GM18907 (cell line): Measurements from ENCODE around the gene ADCY1.
"Not testable (repeated sequence)": the region's sequence is repeated elsewhere in the genome, so short reads cannot be mapped to it uniquely, and the experiment has no call there.

ENCODE experiments used
- ATAC-seq: cut with Tn5 transposase; IDR thresholded peaks from one replicate; pipeline ENCODE4 v1.9.1; 2021; ENCODE audit warnings: mild to moderate bottlenecking, moderate library complexity; ENCODE audit not compliant: unreplicated experiment

The ADCY1 gene

GRCh38 chr7:45726883-45727282 is 152.7 kb downstream of the ADCY1 start:
- ATAC-seq = no peak

- not testable (repeated sequence) for ATAC-seq
These were observed 157.7 kb downstream of the ADCY1 start for GRCh38 chr7:45731692-45732443.

- ATAC-seq = not testable (repeated sequence)
These were observed 164.8 kb downstream of the ADCY1 start for GRCh38 chr7:45738920-45739319.

- ATAC-seq = not testable (repeated sequence)
These were observed 166.4 kb downstream of the ADCY1 start for GRCh38 chr7:45740573-45740972.

- ATAC-seq = not testable (repeated sequence)
These were observed 174.8 kb downstream of the ADCY1 start for GRCh38 chr7:45748976-45749375.

- ATAC-seq = not testable (repeated sequence)
These were observed 177.2 kb downstream of the ADCY1 start for GRCh38 chr7:45751352-45751751.

- ATAC-seq = not testable (repeated sequence)
These were observed 182.2 kb downstream of the ADCY1 start for GRCh38 chr7:45756333-45756732.

GRCh38 chr7:45756757-45757156 is 182.6 kb downstream of the ADCY1 start:
- not testable (repeated sequence) for ATAC-seq

GRCh38 chr7:45759464-45759863 is 185.3 kb downstream of the ADCY1 start:
- ATAC-seq = not testable (repeated sequence)

- not testable (repeated sequence) for ATAC-seq
These were observed 187.5 kb downstream of the ADCY1 start for GRCh38 chr7:45761545-45762205.

- not testable (repeated sequence) for ATAC-seq
These were observed 188.2 kb downstream of the ADCY1 start for GRCh38 chr7:45762225-45762994.

GRCh38 chr7:45768516-45769394 is 194.6 kb downstream of the ADCY1 start:
- peak; percentile 100 for ATAC-seq

- ATAC-seq = not testable (repeated sequence)
These were observed 195.5 kb downstream of the ADCY1 start for GRCh38 chr7:45769626-45770025.
